ENCODE results near the gene PDIA3.
"Not testable (repeated sequence)": the region's sequence is repeated elsewhere in the genome, so short reads cannot be mapped to it uniquely, and the experiment has no call there.

Gene PDIA3

DNA sequence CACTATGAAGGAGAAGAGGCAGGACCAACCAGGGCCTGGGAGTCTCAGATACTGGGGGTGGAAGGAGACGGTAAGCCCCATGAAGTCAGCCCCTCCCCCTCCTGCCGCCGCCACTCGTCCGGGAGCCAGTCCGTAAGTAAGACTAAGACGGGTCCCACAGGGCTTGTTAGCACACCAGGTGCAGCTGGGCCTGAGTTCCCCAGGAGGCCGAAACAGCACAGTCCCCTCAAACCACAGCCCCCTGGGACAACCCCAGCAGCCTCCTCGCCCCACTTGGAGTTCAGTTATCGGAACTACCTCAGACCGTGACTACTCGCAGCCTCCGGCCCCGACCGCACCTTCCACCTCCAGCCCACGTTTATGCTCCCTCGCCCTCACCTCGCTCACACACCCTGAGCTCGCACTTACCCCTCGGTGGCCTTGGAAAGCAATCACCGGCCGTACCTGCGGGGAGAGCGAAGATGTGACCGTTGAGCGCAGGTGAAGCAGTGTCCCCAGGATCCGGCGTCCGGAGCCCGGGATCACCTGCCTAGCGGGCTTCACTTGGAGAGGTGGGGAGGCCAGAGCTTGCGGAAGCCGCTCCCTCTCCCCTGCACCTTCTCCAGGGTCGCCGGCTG is 30.0 kb downstream of the PDIA3 start:
- in situ Hi-C loops (cut with HindIII; ENCODE audit: low sequenced_read_pairs), result no loop called here

GRCh38 chr15:43776718-43777266 is 30.6 kb downstream of the PDIA3 start, which contains the start of gene ELL3:
Gene ELL3 (minus strand): TSS chr15:43776966. CDS start chr15:43776901, 65 bp downstream.
- in situ Hi-C loops (cut with HindIII; ENCODE audit: low sequenced_read_pairs), result no loop called here

DNA sequence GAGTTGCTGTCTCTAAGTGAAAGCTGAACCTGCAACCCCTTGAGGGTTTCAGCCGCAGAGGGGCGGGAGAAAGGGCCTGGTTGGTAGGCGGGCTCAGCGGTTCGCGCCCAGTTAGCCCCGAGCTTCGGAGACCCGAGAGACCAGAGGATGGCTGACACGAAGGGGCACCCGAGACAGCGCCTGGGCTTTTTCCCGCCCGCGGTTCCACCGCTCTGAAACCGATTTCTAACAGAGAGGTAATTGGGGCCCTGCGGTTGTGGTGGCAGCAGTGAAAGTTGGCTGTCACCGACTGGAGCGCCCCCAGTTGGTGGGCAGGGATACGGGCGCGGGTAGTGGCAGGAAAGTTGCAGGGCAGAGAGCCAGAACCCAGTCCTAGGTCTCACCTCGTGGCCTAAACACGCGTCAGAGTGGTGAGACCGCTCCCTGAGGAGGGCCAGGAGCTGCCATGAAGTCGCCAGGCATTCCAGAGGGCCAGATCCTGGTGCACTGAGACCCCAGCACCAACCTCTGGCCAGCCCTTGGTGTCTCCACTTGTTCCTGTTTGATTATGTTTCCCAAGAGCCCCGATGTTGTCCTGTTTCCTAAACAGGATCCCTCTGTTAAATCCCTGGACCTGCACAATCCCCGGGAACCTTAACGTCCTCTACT is 31.2 kb downstream of the PDIA3 start:
- in situ Hi-C loops (cut with HindIII; ENCODE audit: low sequenced_read_pairs), result no loop called here

- in situ Hi-C loops (cut with HindIII; ENCODE audit: low sequenced_read_pairs), result no loop called here
Observed at GRCh38 chr15:43779016-43779415, 32.8 kb downstream of the PDIA3 start.

- in situ Hi-C loops (cut with HindIII; ENCODE audit: low sequenced_read_pairs), result no loop called here
Observed at GRCh38 chr15:43789409-43789808, 43.2 kb downstream of the PDIA3 start.

GRCh38 chr15:43791993-43792760 is 45.9 kb downstream of the PDIA3 start, which contains the start of gene SERF2:
Gene SERF2 (plus strand): TSS chr15:43792320. CDS start chr15:43792377, 57 bp downstream.
- in situ Hi-C loops (cut with HindIII; ENCODE audit: low sequenced_read_pairs), result no loop called here

DNA sequence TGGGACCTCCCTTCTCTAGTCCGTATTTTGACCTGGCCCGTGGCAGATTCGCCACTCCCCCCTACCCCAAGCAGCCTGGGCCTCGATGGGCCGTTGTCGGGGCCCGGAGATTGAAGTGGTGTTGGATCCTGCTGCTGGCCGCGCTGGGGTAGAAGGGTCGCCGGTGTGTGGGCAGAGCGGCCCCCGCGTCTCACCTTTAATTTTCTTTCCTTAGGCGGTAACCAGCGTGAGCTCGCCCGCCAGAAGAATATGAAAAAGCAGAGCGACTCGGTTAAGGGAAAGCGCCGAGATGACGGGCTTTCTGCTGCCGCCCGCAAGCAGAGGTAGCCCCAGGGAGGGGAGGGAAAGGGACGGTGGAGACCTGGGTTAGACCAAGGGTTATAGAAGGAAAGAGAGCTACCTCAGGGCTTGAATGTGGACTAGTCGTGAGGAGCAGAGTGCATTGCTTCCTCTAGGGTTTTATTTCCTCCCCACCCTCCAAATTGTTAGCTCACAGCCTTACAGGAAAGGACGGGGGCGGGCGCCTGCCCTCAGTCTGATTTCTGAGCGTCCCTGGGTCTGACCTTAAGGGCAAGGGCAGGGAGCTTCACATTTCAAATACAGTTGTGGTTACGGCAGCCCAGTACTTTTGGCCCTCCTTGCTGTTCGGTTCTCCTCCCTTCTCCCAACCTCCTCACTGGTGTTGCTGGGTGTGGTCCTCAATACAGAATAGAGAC is 46.7 kb downstream of the PDIA3 start:
- in situ Hi-C loops (cut with HindIII; ENCODE audit: low sequenced_read_pairs), result no loop called here

DNA sequence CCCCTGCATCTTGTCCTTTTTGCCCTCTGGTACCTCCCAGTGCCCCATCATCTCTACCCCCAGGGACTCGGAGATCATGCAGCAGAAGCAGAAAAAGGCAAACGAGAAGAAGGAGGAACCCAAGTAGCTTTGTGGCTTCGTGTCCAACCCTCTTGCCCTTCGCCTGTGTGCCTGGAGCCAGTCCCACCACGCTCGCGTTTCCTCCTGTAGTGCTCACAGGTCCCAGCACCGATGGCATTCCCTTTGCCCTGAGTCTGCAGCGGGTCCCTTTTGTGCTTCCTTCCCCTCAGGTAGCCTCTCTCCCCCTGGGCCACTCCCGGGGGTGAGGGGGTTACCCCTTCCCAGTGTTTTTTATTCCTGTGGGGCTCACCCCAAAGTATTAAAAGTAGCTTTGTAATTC is 47.4 kb downstream of the PDIA3 start:
- in situ Hi-C loops (cut with HindIII; ENCODE audit: low sequenced_read_pairs), result no loop called here

- in situ Hi-C loops (cut with HindIII; ENCODE audit: low sequenced_read_pairs), result no loop called here
Observed at GRCh38 chr15:43794269-43795037, 48.2 kb downstream of the PDIA3 start.

DNA sequence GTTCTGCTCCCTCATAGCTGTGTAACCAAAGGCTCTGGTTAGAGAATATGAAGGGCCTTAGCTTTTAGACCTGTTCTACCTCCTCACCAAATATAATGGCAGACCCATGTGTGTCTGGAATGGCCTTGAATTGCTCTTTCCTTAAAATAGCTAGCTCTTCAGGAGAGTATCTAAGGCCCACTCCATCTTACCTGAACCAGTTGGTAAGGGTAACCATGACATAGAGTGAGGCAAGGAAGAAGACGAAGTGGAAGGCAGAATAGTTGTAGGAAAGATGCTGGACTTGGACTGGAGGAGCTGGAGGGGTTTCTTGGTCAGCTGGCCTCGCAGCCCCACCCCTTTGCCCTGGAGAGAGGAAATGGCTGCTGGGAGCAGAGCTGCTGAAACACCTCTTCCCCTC is 49.0 kb downstream of the PDIA3 start:
- in situ Hi-C loops (cut with HindIII; ENCODE audit: low sequenced_read_pairs), result no loop called here

DNA sequence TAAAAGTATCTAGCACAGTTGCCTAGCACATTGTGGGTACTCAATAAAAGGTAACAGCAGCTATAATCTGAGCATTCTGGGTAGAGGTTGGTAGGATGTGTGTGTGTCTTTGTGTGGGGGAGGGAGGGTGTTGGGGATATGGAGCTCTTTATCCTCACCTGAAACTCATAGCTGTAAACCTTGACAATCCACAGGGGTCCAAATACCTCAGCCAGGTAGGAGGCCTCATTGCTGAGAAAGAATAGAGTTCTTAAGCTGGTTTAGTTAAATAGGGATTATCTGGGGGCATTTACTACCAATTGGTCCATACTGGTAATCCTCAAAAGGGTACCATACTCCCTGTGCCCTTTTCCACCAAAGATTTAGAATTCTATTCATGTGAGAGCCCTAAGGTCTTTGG is 49.8 kb downstream of the PDIA3 start:
- in situ Hi-C loops (cut with HindIII; ENCODE audit: low sequenced_read_pairs), result no loop called here

GRCh38 chr15:43796566-43796965 is 50.3 kb downstream of the PDIA3 start:
- in situ Hi-C loops (cut with HindIII; ENCODE audit: low sequenced_read_pairs), result no loop called here

GRCh38 chr15:43799209-43799944 is 53.1 kb downstream of the PDIA3 start:
- in situ Hi-C loops (cut with HindIII; ENCODE audit: low sequenced_read_pairs), result no loop called here

DNA sequence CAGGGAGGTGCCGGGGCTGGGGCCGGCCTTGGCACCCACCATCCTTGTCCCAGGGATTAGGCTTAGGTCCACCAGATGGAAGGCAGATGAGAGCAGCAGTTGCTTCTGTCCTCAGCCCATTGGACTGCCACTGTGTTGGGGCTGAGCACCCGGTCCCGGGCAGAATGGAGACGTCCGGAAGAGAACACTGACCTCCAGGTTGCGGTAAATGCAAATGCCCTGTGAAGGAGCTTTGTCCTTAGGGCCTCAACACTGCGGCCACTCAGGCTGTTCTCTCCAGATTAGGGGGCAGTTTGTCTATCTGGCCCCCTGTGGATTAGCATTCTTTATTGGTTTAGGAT is 53.7 kb downstream of the PDIA3 start, which contains the start of gene SERINC4:
Gene SERINC4 (minus strand): TSS at position 276 of the 341 bp plus-strand sequence. CDS start 234 bp downstream, at position 42.
- in situ Hi-C loops (cut with HindIII; ENCODE audit: low sequenced_read_pairs), result no loop called here

GRCh38 chr15:43800286-43801141 is 54.3 kb downstream of the PDIA3 start, which contains the start of gene HYPK:
Gene HYPK (plus strand): TSS chr15:43800599. CDS start chr15:43800623, 24 bp downstream.
- in situ Hi-C loops (cut with HindIII; ENCODE audit: low sequenced_read_pairs), result no loop called here

GRCh38 chr15:43802676-43803075 is 56.4 kb downstream of the PDIA3 start:
- in situ Hi-C loops (cut with HindIII; ENCODE audit: low sequenced_read_pairs), result not testable (repeated sequence)

DNA sequence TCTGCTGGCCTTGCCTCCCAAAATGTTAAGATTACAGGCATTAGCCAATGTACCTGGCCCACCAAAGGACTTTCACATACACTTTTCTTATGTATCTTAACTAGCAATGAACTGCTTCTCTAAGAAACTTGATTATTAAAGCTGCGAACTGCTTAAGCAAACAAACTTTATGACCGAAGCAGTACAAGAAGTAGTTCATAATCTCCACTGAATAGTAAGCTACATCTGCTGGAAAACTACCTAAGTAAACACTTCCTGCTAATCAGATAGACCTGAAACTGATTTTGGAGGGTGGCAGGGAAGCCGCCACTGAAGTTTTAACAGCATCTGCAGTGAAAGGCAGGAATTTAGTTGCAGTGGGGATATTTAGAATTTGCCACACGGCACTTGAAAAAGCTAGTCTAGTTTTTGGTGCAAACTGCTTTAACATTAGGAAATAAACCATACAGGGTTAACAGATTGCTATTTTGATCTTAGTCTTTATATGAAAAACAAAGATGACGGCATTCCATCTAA is 62.3 kb downstream of the PDIA3 start:
- in situ Hi-C loops (cut with HindIII; ENCODE audit: low sequenced_read_pairs), result no loop called here
